DMS53 treated with DMSO at 0.1 percent for 48 hours (cell line): ENCODE measurements around the gene OAF.

ENCODE experiments used
- DNase-seq: peaks from one replicate; lab custom pipeline; 2025; ENCODE audit not compliant: unreplicated experiment; lab: John Stamatoyannopoulos, UW

The OAF gene

DNA sequence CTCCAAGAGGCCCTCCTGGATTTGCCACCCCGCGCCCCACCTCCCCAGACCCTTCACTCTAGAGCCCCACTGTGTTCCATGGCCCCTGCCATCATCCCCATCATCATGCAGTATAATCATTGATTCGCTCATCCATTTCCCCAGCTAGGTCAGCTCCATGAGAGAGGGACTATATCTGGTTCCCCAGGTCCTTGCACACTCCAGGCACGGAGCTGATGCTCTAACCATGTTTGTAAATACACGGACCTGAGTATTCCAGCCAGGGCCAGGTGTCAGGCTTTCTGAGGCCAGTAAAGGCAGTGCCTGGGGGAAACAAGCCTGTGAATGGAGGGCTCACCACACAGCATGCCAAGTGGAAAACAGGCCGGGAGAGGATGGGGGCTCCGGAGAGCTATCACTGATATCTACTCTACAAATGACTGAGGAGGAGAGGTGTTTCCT is 27.1 kb upstream of the OAF start:
- DNase-seq, result no peak

DNA sequence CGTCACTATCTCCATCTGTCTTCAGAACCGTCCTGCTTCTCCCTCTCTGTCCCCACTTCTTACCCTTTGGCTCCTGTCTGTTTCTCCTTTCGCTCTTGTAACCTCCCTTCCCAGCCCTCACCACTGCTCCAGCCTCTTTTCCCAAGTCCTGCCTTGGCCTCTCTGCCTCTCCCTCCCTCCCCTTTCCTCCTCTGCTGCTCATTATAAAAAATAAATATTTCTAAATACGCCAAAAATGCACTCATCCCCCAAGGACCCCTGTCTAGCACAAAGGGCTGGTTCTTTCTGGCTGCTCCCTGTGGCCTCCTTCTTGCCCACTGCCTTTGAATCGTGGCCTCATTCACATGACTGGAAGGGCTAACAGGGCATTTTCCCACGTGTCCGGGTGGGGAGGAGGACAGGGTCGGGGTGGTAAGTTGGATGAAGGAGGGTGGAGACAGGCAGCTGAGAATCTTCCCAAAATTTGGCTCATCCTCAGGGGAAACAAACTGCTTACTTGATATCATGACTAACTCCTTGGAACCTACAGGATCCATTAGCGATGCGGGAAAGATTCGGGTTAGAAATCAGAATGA is 26.4 kb upstream of the OAF start:
- DNase-seq, result no peak

- DNase-seq, result no peak
Measured at GRCh38 chr11:120184946-120185705, 25.7 kb upstream of the OAF start.

DNA sequence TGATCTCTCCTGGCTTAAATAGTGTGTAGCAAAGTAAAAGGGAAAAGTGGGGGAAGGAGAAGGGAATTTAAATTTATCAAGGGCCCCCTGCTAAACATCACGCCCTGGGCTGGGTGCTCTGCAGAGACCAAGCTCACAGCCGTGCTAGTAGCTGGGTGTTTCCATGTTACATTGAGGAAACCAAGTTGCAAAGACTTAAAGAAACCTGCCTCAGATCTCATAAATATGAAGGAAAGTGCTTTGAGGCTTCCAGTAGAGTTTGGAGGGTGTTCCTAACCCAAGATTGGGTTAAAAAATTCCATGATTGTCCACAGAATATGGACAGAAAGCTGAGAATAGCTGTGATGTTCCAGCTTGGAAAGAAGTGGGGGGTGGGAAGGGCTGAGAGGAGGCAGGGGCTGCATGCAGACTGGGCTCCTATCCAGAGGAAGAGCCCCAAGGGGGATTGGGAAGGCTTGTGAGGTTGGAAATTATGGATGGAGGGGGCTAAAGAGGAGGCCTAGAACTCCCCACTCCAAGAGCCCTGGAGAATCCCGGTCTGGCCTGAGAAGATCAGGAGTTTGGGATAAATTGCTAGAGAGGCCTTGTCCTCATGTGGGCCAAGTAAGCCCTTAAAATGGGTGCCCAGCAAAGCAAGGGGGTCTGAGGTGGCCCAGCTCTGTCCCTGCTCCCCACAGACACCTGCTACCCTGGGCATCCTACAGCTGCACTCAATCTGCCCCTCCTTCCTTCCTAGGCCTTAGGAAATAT is 25.0 kb upstream of the OAF start:
- no peak for DNase-seq

GRCh38 chr11:120186456-120186773 is 24.4 kb upstream of the OAF start:
- DNase-seq, result no peak

GRCh38 chr11:120186774-120187591 is 23.8 kb upstream of the OAF start:
- no peak for DNase-seq

- no peak for DNase-seq
Measured at GRCh38 chr11:120188371-120188770, 22.5 kb upstream of the OAF start.

DNA sequence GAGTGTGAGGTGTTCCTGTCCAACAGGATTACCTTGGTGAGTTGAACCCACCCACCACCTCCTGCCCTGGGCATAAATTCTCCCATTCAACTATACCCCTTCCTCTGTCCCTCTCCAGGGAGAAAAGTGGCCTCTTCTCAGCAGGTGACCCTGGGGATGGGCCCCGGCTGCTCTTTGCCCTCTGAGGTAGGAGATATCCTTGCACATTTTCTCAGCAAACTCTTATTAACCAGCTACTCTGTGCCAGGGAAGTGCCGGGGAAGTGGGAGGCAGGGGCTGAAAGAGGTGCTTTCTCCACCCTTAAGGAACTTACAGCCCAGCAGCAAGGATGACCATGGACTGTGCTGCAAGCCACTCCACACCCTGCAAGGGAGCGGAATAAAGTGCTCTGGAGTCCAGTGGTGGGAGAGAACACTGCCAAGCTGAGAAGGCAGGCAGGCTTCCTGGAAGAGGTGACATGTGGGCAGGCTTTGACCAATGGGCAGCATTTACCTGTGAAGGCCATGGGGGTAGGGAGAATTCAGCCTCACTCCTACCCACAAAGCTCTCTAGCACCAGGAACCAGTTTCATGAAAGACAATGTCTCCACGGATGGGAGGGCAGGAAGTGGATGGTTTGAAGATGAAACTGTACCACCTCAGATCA is 21.9 kb upstream of the OAF start:
- no peak for DNase-seq

- DNase-seq, result no peak
Measured at GRCh38 chr11:120191058-120191457, 19.8 kb upstream of the OAF start.

- DNase-seq, result no peak
Measured at GRCh38 chr11:120192831-120193625, 17.8 kb upstream of the OAF start.

- no peak for DNase-seq
Measured at GRCh38 chr11:120194166-120194565, 16.7 kb upstream of the OAF start.

DNA sequence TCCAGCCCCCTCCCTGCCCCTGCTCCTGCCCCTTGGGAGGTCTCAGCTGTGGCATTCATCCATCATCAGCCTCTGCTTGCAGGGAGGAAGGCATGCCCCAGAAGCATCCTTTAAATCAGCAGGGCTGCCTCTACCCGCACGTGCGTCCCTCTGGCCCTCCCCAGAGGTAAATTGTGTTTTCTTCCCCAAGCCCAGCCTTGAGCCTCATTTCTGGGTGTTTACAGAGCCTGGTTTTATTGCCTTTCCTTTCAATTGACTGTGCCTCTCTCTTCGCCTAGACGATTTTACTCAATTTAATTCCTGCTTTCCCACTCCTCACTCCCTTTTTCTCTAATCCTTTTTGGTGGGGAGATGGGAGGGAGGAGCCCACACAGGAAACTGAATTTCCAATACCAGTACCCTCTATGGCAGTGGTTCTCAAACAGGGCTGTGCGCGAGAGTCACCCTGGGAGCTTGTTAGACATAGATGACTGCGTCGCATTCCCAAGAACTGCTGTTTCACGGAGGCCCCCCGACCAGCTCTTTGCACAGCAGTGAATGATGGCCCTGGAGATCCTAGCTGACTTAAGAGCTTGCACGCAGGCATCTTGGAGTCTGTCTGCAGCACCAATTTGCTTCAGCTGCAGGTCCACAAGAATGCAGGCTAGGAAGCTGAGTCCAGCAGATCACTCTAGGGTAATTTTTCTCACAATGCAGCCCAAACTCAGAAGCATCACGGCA is 15.1 kb upstream of the OAF start:
- DNase-seq, result no peak

DNA sequence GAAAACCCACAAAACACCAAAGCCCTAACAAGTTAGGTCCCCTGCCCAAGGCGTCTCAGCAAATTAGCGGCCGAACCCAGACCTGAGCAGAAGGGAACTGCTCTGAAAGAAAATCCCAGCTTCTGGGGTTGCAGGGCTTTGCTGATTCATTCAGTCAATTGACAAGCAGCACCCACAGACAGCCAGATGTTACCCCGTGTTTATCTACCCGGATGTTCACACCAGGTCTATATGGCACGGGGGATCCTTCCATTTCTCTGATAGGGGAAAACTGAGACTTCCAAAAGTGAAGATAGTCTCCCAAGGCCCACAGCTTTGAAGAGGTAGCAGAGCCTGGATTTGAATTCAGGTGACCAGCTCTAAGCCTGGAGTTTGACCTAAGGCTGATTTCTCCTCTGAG is 14.0 kb upstream of the OAF start:
- no peak for DNase-seq

DNA sequence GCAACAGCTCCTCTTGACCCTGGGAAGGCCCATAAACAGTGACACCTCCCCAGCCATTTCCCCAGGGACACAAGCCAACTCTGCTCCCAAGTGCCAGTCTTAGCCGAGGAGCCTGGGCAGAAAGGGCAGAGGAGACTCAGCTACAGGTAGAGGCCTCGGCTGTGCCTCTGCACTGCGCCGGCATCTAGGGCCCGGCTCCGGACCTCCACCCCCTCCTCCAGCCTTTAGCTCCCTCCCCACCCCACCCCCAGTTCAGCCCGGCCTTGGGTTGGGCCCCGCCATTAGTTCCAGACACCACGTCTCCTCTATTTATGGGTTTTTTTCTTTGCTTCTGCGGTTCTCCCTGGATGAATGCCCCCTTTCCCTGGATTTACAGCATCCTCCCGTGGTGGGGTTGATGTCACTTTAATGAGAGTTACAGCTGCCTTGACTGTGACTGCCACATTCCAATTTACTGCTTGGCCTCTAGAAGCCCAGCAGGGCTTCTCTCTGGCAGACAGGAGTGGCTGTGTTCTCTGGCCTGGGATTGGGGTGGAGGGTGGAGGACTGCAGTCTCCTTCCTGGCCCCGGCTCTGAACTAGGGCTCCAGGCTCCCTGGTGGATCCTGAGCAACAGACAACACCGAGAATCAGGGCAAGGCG is 13.5 kb upstream of the OAF start:
- DNase-seq, result no peak

DNA sequence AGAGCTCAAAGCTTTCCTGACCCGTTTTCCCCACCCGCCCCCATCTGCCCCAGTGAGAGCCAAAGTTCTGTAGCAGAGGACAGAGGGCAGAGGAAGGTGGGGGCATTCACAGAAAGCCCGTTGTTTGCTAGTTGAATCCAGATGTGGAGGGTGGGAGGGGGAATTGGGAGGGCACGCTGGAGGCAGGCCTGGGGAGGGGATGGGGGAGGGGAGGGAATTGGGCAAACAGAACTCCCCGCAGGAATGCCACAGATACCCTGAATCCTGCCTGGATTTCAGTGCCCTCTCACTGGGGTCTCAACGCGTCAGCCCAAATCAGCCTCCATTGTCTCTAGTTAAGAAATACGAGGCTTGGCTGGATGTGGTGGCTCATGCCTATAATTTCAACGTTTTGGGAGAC is 12.9 kb upstream of the OAF start:
- DNase-seq, result no peak

- DNase-seq, result no peak
Measured at GRCh38 chr11:120198403-120198786, 12.4 kb upstream of the OAF start.

- DNase-seq, result no peak
Measured at GRCh38 chr11:120198787-120199469, 11.9 kb upstream of the OAF start.

- no peak for DNase-seq
Measured at GRCh38 chr11:120199613-120200012, 11.2 kb upstream of the OAF start.

GRCh38 chr11:120200677-120201076 is 10.2 kb upstream of the OAF start:
- no peak for DNase-seq
